Esophagus (tissue), 2 donors: ENCODE data around the gene FRMD1. TPM values are rescaled to one million over a fixed set of nuclear protein-coding genes. Genes with fewer than 3 reads are reported as not detected.

Experiments
- H3K27ac ChIP-seq, 2 donors: one replicate each; pipeline ENCODE4 v1.5.1; 2013; ENCODE audit warnings: low read depth in 2 of 2, mild to moderate bottlenecking in 2 of 2, inconsistent platforms in 1 of 2, low read length in 1 of 2, moderate library complexity in 1 of 2
- H3K27me3 ChIP-seq, 2 donors: one replicate each; pipeline ENCODE4 v1.6.1; 2013; ENCODE audit warnings: low read length in 2 of 2, control low read depth in 1 of 2, mild to moderate bottlenecking in 1 of 2; ENCODE audit not compliant: insufficient read depth in 2 of 2, control insufficient read depth in 1 of 2
- H3K36me3 ChIP-seq, 2 donors: one replicate each; pipeline ENCODE4 v1.6.1; 2013; ENCODE audit warnings: low read length in 1 of 2; ENCODE audit not compliant: control insufficient read depth in 2 of 2, insufficient read depth in 2 of 2
- H3K4me1 ChIP-seq, 2 donors: one replicate each; pipeline ENCODE4 v1.6.1; 2013; ENCODE audit warnings: low read length in 1 of 2; ENCODE audit not compliant: control insufficient read depth in 2 of 2, insufficient read depth in 2 of 2
- H3K4me3 ChIP-seq, 2 donors: one replicate each; pipeline ENCODE4 v1.5.1; 2013; ENCODE audit warnings: low read length in 2 of 2, mild to moderate bottlenecking in 2 of 2, low read depth in 1 of 2, moderate library complexity in 1 of 2
- H3K9me3 ChIP-seq, 2 donors: one replicate each; pipeline ENCODE4 v1.6.1; 2013; ENCODE audit warnings: mild to moderate bottlenecking in 2 of 2, low read depth in 1 of 2, low read length in 1 of 2, moderate library complexity in 1 of 2; ENCODE audit not compliant: control insufficient read depth in 2 of 2, insufficient read depth in 1 of 2
- WGBS, 2 donors: extraction: QIAGEN DNeasy Blood & Tissue Kit; methylation state at CpG; one replicate each; pipeline ENCODE4 v1.1.7; 2013; 5-methylcytosine and 5-hydroxymethylcytosine counted together
- polyA plus RNA-seq, 2 donors: library from polyadenylated mRNA; stranded (reverse); fragments of 200-250 nt; gene quantifications; one replicate each; pipeline ENCODE4 v1.2.3, GENCODE V29; 2013
- donor health status: healthy with polysubstance abuse.
- donor health status: Bipolar disorder and iron deficiency.

The FRMD1 gene
- polyA plus RNA-seq, 2 donors: 0.02 TPM

GRCh38 chr6:168089186-168090063 lies 10.4 kb upstream of the FRMD1 start:
- WGBS, 2 donors: 83% methylated on average over 34 of the region's 34 CpGs

GRCh38 chr6:168088161-168089053 lies 9.4 kb upstream of the FRMD1 start:
- Histone ChIP-seq H3K4me3 (no peak overlapping the region), H3K36me3 (no peaks in the 10 kb centered on the region), H3K27ac (no peak overlapping the region), H3K4me1 (no peaks in the 10 kb centered on the region), H3K9me3 (peaks cover 0 to 3% of the 10 kb centered on the region in 2 donors), H3K27me3 (no peaks in the 10 kb centered on the region)
- WGBS, 2 donors: 56 to 59% methylated on average over 20 of the region's 20 CpGs

More at GRCh38 chr6:168089186-168090063, 10.4 kb upstream of the FRMD1 start:
- H3K4me3 ChIP-seq: no peak overlapping the region
- peaks cover 0 to 3% of the 10 kb centered on the region in 2 donors for H3K9me3 ChIP-seq
- no peaks in the 10 kb centered on the region for H3K4me1 ChIP-seq
- no peaks in the 10 kb centered on the region for H3K27me3 ChIP-seq
- H3K27ac ChIP-seq: no peak overlapping the region
- no peaks in the 10 kb centered on the region for H3K36me3 ChIP-seq

GRCh38 chr6:168087436-168088160 lies 8.6 kb upstream of the FRMD1 start:
- peaks cover 0 to 3% of the 10 kb centered on the region in 2 donors for H3K9me3 ChIP-seq
- no peak overlapping the region for H3K27ac ChIP-seq
- no peaks in the 10 kb centered on the region for H3K4me1 ChIP-seq
- 80 to 84% methylated on average over 25 of the region's 25 CpGs for WGBS, 2 donors
- no peaks in the 10 kb centered on the region for H3K36me3 ChIP-seq
- no peak overlapping the region for H3K4me3 ChIP-seq
- H3K27me3 ChIP-seq: no peaks in the 10 kb centered on the region

GRCh38 chr6:168086616-168087015 lies 7.6 kb upstream of the FRMD1 start:
- H3K4me1 ChIP-seq: no peaks in the 10 kb centered on the region
- no peaks in the 10 kb centered on the region for H3K36me3 ChIP-seq
- H3K9me3 ChIP-seq: peaks cover 0 to 3% of the 10 kb centered on the region in 2 donors
- no peak overlapping the region for H3K27ac ChIP-seq
- no peaks in the 10 kb centered on the region for H3K27me3 ChIP-seq
- H3K4me3 ChIP-seq: no peak overlapping the region
- WGBS, 2 donors: 96 to 97% methylated on average over 10 of the region's 10 CpGs

GRCh38 chr6:168086066-168086465 lies 7.1 kb upstream of the FRMD1 start:
- Histone ChIP-seq H3K27ac (no peak overlapping the region), H3K4me3 (no peak overlapping the region), H3K27me3 (no peaks in the 10 kb centered on the region), H3K4me1 (no peaks in the 10 kb centered on the region), H3K9me3 (peaks cover 0 to 3% of the 10 kb centered on the region in 2 donors), H3K36me3 (no peaks in the 10 kb centered on the region)
- 91 to 94% methylated on average over 10 of the region's 10 CpGs for WGBS, 2 donors

- peaks cover 0 to 3% of the 10 kb centered on the region in 2 donors for H3K9me3 ChIP-seq
- H3K4me1 ChIP-seq: no peaks in the 10 kb centered on the region
- no peak overlapping the region for H3K27ac ChIP-seq
- H3K4me3 ChIP-seq: no peak overlapping the region
- 87 to 90% methylated on average over 19 of the region's 19 CpGs for WGBS, 2 donors
- no peaks in the 10 kb centered on the region for H3K27me3 ChIP-seq
- H3K36me3 ChIP-seq: no peaks in the 10 kb centered on the region
Observed at GRCh38 chr6:168084465-168085160, 5.6 kb upstream of the FRMD1 start.

- 54 to 62% methylated on average over 4 to 5 of the region's 5 CpGs for WGBS, 2 donors
- Histone ChIP-seq H3K36me3 (no peaks in the 10 kb centered on the region), H3K4me3 (no peak overlapping the region), H3K4me1 (no peaks in the 10 kb centered on the region), H3K27ac (no peak overlapping the region), H3K27me3 (no peaks in the 10 kb centered on the region), H3K9me3 (peaks cover 0 to 3% of the 10 kb centered on the region in 2 donors)
Observed at GRCh38 chr6:168083514-168083885, 4.5 kb upstream of the FRMD1 start.

- Histone ChIP-seq H3K4me3 (no peak overlapping the region), H3K27ac (no peak overlapping the region), H3K36me3 (no peaks in the 10 kb centered on the region), H3K4me1 (no peaks in the 10 kb centered on the region), H3K27me3 (no peaks in the 10 kb centered on the region), H3K9me3 (peaks cover 0 to 3% of the 10 kb centered on the region in 2 donors)
- 55 to 62% methylated on average over 17 of the region's 17 CpGs for WGBS, 2 donors
Observed at GRCh38 chr6:168082860-168083513, 4.0 kb upstream of the FRMD1 start.
